Activated CD4-positive, alpha-beta T cell treated with anti-CD3 and anti-CD28 coated beads for 4 hours (primary cell): Measurements from ENCODE around the gene AQP3.
A peak's percentile ranks its signal among the peaks of the same experiment; 100 is the strongest.
"Not testable (repeated sequence)": the region's sequence is repeated elsewhere in the genome, so short reads cannot be mapped to it uniquely, and the experiment has no call there.

Source experiments
- DNase-seq, 2 donors: peaks; one replicate each; pipeline ENCODE4 v3.0.0-alpha.2; 2020

AQP3 gene

GRCh38 chr9:33439731-33440130, 7.7 kb downstream of the AQP3 start:
- DNase-seq = no peak

GRCh38 chr9:33438926-33439680, 8.3 kb downstream of the AQP3 start:
- no peak for DNase-seq

DNA sequence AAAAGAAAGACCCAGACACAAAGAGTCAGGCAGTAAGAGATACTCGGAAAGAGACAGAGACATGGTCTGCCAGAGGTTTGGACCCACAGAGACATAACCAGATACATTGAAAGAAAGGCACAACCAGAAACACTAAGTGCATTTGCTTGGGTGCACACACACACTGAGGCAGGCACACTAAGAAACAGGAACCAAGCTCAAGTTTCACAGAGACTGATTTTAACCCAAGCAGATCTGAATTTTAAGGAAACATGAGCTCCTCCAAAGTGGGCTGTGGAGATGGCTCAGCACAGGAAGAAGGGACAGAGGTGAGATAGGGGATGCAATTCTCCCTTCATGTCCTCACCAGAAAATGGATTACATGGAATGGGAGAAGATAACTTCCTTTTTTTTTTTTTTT, 9.5 kb downstream of the AQP3 start:
- DNase-seq = no peak

- DNase-seq = no peak
Observed at GRCh38 chr9:33437205-33437604, 10.2 kb downstream of the AQP3 start.

GRCh38 chr9:33436445-33436844, 10.9 kb downstream of the AQP3 start:
- no peak for DNase-seq

GRCh38 chr9:33435821-33436277, 11.5 kb downstream of the AQP3 start:
- no peak for DNase-seq

DNA sequence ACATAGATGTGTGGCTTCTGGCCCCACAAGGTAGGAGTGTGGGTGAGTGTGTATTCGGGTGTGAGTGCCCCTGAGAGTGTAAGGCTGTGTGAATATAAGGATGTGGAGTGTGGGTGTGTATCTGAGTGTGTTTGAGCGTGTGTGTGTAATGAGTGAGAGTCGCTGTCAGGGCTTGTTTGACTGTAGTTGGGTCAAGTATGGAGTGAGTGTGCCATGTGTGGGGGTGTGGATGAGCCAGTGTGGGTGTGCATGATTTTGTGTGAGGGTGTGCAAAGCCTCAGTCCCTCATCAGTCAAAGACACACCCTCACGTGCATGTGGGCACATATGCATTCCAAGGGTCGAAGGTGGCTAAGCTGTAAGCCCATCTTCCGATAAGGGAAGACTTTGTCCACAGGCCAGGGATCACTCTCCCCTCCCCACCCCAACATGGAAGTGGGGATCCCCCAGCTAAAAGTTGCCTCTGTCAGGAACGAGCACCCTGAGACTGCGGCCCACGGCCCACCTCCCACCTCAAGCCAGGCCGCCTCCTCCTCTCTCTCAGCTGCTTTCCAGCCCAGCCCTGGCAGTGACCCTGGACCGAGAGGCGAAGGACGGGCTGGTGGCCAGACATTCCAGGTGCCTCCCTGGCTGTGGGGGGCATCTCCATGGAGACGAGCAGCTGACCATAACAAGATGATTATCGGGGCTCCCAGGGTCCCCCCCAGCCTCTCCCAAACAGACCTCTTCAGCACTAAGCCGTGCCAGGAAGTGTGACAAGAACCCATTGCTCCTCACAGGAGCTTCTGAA, 12.9 kb downstream of the AQP3 start:
- no peak for DNase-seq

GRCh38 chr9:33433871-33434270, 13.5 kb downstream of the AQP3 start:
- no peak for DNase-seq

- DNase-seq = no peak
Observed at GRCh38 chr9:33431420-33431819, 16.0 kb downstream of the AQP3 start.

- DNase-seq = no peak
Observed at GRCh38 chr9:33430942-33431341, 16.5 kb downstream of the AQP3 start.

DNA sequence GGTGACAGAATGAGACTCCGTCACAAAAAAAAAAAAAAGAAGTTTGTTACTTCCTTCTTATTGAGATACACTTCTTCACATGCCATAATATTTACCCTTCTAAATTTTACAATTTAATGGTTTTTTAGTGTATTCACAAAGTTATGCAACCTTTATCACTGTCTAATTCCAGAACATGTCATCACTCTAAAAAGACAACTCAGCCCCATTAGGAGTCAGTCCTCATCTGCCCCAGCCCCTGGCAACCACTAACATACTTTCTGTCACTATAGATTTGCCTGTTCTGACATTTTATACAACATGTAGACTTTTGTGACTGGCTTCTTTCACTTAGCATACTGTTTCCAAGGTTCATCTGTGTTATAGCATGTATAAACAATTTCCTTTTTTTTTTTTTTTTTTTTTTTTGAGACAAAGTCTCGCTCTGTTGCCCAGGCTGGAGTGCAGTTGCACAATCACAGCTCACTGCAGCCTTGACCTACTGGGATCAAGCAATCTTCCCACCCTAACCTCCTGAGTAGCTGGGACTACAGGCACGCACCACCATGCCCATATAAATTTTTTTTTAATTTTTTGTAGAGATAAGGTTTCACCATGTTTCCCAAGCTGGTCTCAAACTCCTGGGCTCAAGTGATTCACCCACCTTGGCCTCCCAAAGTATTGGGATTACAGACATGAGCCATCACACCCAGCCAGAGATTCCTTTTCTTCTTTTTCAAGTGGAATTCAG, 18.0 kb downstream of the AQP3 start:
- DNase-seq = no peak

GRCh38 chr9:33426843-33427293, 20.5 kb downstream of the AQP3 start:
- DNase-seq = no peak

GRCh38 chr9:33425128-33425533, 22.3 kb downstream of the AQP3 start:
- no peak for DNase-seq

- not testable (repeated sequence) for DNase-seq
Observed at GRCh38 chr9:33424492-33424891, 22.9 kb downstream of the AQP3 start.

GRCh38 chr9:33424043-33424442, 23.4 kb downstream of the AQP3 start:
- DNase-seq = not testable (repeated sequence)

GRCh38 chr9:33419708-33420303, 27.6 kb downstream of the AQP3 start:
- DNase-seq = no peak

GRCh38 chr9:33418090-33418489, 29.3 kb downstream of the AQP3 start:
- DNase-seq = no peak

GRCh38 chr9:33416996-33417395, 30.4 kb downstream of the AQP3 start:
- peak; percentile 42 for DNase-seq

- DNase-seq = peak; percentile 82 to 88
Observed at GRCh38 chr9:33415501-33416038, 31.8 kb downstream of the AQP3 start.

DNA sequence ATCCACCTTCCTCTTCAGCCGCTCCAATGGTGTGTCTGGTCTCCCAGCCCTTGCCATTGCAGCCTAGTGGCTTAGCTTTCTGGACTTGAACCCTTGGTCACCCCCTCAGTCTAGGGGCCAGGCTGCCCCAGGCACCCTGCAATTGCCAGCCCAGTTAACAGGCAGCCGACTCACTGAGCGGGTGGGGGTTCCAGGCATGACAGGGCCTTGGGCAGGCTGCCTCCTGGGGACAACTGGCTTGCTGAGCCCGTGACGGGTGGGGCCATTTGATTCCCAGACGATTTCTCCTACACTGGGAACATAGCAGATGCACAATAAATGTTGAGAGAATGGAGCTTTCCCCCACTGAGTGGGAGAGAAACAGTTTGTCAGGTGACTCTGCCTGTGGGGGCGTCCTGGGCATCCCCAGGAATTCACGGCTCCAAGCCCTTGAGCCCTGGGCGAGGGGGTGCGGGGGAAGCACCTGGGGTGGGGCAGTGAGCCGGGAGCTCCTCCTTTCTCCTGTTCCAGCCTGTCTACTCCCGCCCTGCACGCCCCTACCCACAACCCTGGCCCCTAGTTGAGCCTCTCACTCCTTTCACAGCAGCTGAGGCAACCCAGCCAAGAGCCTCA, 32.4 kb downstream of the AQP3 start:
- DNase-seq = peak in 1 of 2 donors; percentile 12

GRCh38 chr9:33414268-33414667, 33.1 kb downstream of the AQP3 start:
- no peak for DNase-seq

- no peak for DNase-seq
Observed at GRCh38 chr9:33408087-33408486, 39.3 kb downstream of the AQP3 start.
